ENCODE measurements around the gene LAMA3. TPM values are rescaled to one million over a fixed set of nuclear protein-coding genes. Genes with fewer than 3 reads are reported as not detected.

Gene LAMA3
- total and polyA plus RNA-seq, 10 of the 15 experiments (the other 5 are each of a cell fraction or from before 2014, with no cell fraction given), result 0.37 to 6.5 (median 5.4) TPM

DNA sequence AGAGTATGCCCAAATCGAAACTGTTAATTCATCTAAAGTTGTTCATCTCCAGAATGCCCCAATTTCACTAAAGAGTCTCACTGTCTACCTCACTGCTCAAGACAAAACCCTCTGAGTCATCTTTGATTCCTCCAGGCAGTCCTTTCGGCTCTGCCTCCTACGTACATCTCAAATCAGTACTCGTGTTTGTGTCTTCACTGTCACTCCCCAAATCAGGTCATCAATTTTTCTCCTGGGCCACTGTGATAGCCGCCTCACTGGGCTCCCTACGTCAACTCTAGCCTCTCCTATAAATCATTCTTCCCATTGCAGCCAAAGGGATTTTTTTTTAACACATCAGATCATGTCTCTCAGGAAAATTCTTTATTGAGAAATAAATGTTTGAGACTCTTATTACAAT, 283.2 kb downstream of the LAMA3 start (continued):
- TF ChIP-seq BCL11A (IDR thresholded peaks at IDR 0.05; ENCODE audit: low read depth, low read length) (no peak), IKZF1 (conservative IDR thresholded peaks at IDR 0.05) (no peak), EP300 (IDR thresholded peaks at IDR 0.05; ENCODE audit: borderline replicate concordance in 1 of 2, control insufficient read depth in 1 of 2, low read depth in 2 of 2, low read length in 2 of 2) (no peak; a peak in 1 of 4 replicates), STAT3 (IDR thresholded peaks at IDR 0.05; ENCODE audit: low read depth, low read length) (no peak), NFXL1 (IDR thresholded peaks at IDR 0.05; ENCODE audit: borderline replicate concordance) (no peak), ZNF384 (IDR thresholded peaks at IDR 0.05; ENCODE audit: borderline replicate concordance, low read depth, low read length) (no peak), EZH2 (IDR thresholded peaks at IDR 0.05; ENCODE audit: borderline replicate concordance, control insufficient read depth, low read depth, low read length) (no peak), ETV6 (conservative IDR thresholded peaks at IDR 0.05 in 1 of 2, IDR thresholded peaks at IDR 0.05 in 1 of 2; ENCODE audit: borderline replicate concordance in 1 of 2, low read depth in 1 of 2) (no peak), CHD4 (IDR thresholded peaks at IDR 0.05) (no peak), BRCA1 (IDR thresholded peaks at IDR 0.05; ENCODE audit: low read depth, low read length) (no peak), KDM1A (IDR thresholded peaks at IDR 0.05; ENCODE audit: borderline replicate concordance) (no peak), SREBF2 (IDR thresholded peaks at IDR 0.05; ENCODE audit: low read length) (no peak), ATF7 (IDR thresholded peaks at IDR 0.05; ENCODE audit: low read depth) (0 out of 2 replicates have a peak, but pooled peaks have one; percentile 15), SUPT20H (IDR thresholded peaks at IDR 0.05; ENCODE audit: borderline replicate concordance, control insufficient read depth, low read depth, low read length) (no peak), POLR2AphosphoS5 (IDR thresholded peaks at IDR 0.05; ENCODE audit: low read length) (no peak)
- TF ChIP-seq, protein P1, sequence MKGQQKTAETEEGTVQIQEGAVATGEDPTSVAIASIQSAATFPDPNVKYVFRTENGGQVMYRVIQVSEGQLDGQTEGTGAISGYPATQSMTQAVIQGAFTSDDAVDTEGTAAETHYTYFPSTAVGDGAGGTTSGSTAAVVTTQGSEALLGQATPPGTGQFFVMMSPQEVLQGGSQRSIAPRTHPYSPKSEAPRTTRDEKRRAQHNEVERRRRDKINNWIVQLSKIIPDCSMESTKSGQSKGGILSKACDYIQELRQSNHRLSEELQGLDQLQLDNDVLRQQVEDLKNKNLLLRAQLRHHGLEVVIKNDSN (IDR thresholded peaks at IDR 0.05; ENCODE audit: borderline replicate concordance, extremely low read length, insufficient read depth, low read depth, low read length), result no peak
- TF ChIP-seq, protein P2, sequence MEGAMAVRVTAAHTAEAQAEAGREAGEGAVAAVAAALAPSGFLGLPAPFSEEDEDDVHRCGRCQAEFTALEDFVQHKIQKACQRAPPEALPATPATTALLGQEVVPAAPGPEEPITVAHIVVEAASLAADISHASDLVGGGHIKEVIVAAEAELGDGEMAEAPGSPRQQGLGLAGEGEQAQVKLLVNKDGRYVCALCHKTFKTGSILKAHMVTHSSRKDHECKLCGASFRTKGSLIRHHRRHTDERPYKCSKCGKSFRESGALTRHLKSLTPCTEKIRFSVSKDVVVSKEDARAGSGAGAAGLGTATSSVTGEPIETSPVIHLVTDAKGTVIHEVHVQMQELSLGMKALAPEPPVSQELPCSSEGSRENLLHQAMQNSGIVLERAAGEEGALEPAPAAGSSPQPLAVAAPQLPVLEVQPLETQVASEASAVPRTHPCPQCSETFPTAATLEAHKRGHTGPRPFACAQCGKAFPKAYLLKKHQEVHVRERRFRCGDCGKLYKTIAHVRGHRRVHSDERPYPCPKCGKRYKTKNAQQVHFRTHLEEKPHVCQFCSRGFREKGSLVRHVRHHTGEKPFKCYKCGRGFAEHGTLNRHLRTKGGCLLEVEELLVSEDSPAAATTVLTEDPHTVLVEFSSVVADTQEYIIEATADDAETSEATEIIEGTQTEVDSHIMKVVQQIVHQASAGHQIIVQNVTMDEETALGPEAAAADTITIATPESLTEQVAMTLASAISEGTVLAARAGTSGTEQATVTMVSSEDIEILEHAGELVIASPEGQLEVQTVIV (IDR thresholded peaks at IDR 0.05; ENCODE audit: borderline replicate concordance, partially characterized antibody), result no peak
- TF ChIP-seq, protein P3, sequence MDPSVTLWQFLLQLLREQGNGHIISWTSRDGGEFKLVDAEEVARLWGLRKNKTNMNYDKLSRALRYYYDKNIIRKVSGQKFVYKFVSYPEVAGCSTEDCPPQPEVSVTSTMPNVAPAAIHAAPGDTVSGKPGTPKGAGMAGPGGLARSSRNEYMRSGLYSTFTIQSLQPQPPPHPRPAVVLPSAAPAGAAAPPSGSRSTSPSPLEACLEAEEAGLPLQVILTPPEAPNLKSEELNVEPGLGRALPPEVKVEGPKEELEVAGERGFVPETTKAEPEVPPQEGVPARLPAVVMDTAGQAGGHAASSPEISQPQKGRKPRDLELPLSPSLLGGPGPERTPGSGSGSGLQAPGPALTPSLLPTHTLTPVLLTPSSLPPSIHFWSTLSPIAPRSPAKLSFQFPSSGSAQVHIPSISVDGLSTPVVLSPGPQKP (IDR thresholded peaks at IDR 0.05; ENCODE audit: low read depth, low read length), result no peak
- TF ChIP-seq, protein P4, sequence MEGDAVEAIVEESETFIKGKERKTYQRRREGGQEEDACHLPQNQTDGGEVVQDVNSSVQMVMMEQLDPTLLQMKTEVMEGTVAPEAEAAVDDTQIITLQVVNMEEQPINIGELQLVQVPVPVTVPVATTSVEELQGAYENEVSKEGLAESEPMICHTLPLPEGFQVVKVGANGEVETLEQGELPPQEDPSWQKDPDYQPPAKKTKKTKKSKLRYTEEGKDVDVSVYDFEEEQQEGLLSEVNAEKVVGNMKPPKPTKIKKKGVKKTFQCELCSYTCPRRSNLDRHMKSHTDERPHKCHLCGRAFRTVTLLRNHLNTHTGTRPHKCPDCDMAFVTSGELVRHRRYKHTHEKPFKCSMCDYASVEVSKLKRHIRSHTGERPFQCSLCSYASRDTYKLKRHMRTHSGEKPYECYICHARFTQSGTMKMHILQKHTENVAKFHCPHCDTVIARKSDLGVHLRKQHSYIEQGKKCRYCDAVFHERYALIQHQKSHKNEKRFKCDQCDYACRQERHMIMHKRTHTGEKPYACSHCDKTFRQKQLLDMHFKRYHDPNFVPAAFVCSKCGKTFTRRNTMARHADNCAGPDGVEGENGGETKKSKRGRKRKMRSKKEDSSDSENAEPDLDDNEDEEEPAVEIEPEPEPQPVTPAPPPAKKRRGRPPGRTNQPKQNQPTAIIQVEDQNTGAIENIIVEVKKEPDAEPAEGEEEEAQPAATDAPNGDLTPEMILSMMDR (IDR thresholded peaks at IDR 0.05 in 2 of 3, conservative IDR thresholded peaks at IDR 0.05 in 1 of 3; ENCODE audit: control insufficient read depth in 2 of 3, extremely low read depth in 1 of 3, insufficient read depth in 1 of 3, low read depth in 3 of 3, low read length in 3 of 3), result no peak
- TF ChIP-seq, protein P5, sequence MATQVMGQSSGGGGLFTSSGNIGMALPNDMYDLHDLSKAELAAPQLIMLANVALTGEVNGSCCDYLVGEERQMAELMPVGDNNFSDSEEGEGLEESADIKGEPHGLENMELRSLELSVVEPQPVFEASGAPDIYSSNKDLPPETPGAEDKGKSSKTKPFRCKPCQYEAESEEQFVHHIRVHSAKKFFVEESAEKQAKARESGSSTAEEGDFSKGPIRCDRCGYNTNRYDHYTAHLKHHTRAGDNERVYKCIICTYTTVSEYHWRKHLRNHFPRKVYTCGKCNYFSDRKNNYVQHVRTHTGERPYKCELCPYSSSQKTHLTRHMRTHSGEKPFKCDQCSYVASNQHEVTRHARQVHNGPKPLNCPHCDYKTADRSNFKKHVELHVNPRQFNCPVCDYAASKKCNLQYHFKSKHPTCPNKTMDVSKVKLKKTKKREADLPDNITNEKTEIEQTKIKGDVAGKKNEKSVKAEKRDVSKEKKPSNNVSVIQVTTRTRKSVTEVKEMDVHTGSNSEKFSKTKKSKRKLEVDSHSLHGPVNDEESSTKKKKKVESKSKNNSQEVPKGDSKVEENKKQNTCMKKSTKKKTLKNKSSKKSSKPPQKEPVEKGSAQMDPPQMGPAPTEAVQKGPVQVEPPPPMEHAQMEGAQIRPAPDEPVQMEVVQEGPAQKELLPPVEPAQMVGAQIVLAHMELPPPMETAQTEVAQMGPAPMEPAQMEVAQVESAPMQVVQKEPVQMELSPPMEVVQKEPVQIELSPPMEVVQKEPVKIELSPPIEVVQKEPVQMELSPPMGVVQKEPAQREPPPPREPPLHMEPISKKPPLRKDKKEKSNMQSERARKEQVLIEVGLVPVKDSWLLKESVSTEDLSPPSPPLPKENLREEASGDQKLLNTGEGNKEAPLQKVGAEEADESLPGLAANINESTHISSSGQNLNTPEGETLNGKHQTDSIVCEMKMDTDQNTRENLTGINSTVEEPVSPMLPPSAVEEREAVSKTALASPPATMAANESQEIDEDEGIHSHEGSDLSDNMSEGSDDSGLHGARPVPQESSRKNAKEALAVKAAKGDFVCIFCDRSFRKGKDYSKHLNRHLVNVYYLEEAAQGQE (IDR thresholded peaks at IDR 0.05; ENCODE audit: low read depth, low read length), result no peak

All from GM12878 (cell line).